Measurements from ENCODE around the gene ARFGEF3. TPM values are rescaled to one million over a fixed set of nuclear protein-coding genes. Genes with fewer than 3 reads are reported as not detected.

ARFGEF3 gene
- total and polyA plus RNA-seq, 2 donors (not counting 1 experiment from before 2014, with no cell fraction given): not detected

GRCh38 chr6:138115877-138116660 is 45.7 kb upstream of the ARFGEF3 start:
- ATAC-seq (ENCODE audit: low read depth) (peak; percentile 83), DNase-seq (peak; percentile 79)
- Histone ChIP-seq H4K20me1 (ENCODE audit: control insufficient read depth, insufficient read depth, low read length, poor library complexity, severe bottlenecking) (no peaks in the 10 kb centered on the region), H3K9ac (ENCODE audit: low read length) (no peak overlapping the region), H3K79me2 (ENCODE audit: control insufficient read depth, insufficient read depth, low read length) (no peaks in the 10 kb centered on the region), H3K4me3 (ENCODE audit: control extremely low read depth in 1 of 5, extremely low read depth in 1 of 5, insufficient read depth in 1 of 5, low read depth in 2 of 5, low read length in 4 of 5) (no peak overlapping the region), H3K36me3 (replicated peaks in 1 of 2; ENCODE audit: control extremely low read depth in 1 of 2, control insufficient read depth in 1 of 2, extremely low read depth in 1 of 2, insufficient read depth in 2 of 2, low read length in 1 of 2) (no peaks in the 10 kb centered on the region), H2AFZ (ENCODE audit: insufficient read depth, low read depth, low read length, poor library complexity, severe bottlenecking) (no peak overlapping the region), H3K4me2 (replicated peaks; ENCODE audit: low read depth, low read length, poor library complexity, severe bottlenecking) (no peak overlapping the region), H3K4me1 (ENCODE audit: control insufficient read depth in 2 of 2, insufficient read depth in 2 of 2, low read length in 2 of 2) (peaks cover 0 to 6% of the 10 kb centered on the region in 2 donors), H3K9me3 (ENCODE audit: control extremely low read depth in 1 of 3, control insufficient read depth in 2 of 3, insufficient read depth in 1 of 3, low read length in 2 of 3) (no peaks in the 10 kb centered on the region), H3K27ac (ENCODE audit: low read length in 2 of 2) (no peak overlapping the region), H3K27me3 (replicated peaks in 1 of 4; ENCODE audit: control extremely low read depth in 1 of 4, control insufficient read depth in 3 of 4, insufficient read depth in 4 of 4, low read length in 3 of 4) (peaks cover 0 to 11% (median 0%) of the 10 kb centered on the region in 4 experiments)
- peaks cover 38% of the 10 kb centered on the region for H3K27me3 Mint-ChIP-seq
- ChIA-PET POLR2A (interaction anchor here (0.7 kb wide), 1 partner anchor 473 kb away, joined by 4 read pairs; no protein-coding TSS in a partner anchor), CTCF (interaction anchor here (0.6 to 5.7 kb wide), 39 partner anchors 8 to 1181 kb away, joined by 3 to 146 read pairs (median 5); partner anchors contain the start of genes HEBP2 and PERP)
- peaks cover 2% of the 10 kb centered on the region for H3K4me1 Mint-ChIP-seq
- intact Hi-C loops (cut with micrococcal nuclease): loop anchor here (1.0 to 5.0 kb wide), 9 partner anchors 171 to 650 kb away; partner anchors contain the start of gene HEBP2
- TF ChIP-seq CTCF (IDR thresholded peaks at IDR 0.05) (peak; percentile 90), EZH2 (IDR thresholded peaks at IDR 0.05; ENCODE audit: borderline replicate concordance, insufficient read depth, low read depth, low read length, poor library complexity, severe bottlenecking) (no peak)
- H3K9me3 Mint-ChIP-seq (ENCODE audit: insufficient read depth): no peaks in the 10 kb centered on the region
- H3K4me3 Mint-ChIP-seq: no peak overlapping the region
- H3K27ac Mint-ChIP-seq: no peak overlapping the region
- 12% methylated on average over 10 of the region's 13 CpGs for WGBS (ENCODE audit: insufficient coverage)

GRCh38 chr6:138116661-138116999 is 45.1 kb upstream of the ARFGEF3 start:
- no peak for DNase-seq
- Histone ChIP-seq H3K4me2 (replicated peaks; ENCODE audit: low read depth, low read length, poor library complexity, severe bottlenecking) (no peak overlapping the region), H3K9ac (ENCODE audit: low read length) (no peak overlapping the region), H3K9me3 (ENCODE audit: control extremely low read depth in 1 of 3, control insufficient read depth in 2 of 3, insufficient read depth in 1 of 3, low read length in 2 of 3) (no peaks in the 10 kb centered on the region), H3K79me2 (ENCODE audit: control insufficient read depth, insufficient read depth, low read length) (no peaks in the 10 kb centered on the region), H3K27me3 (replicated peaks in 1 of 4; ENCODE audit: control extremely low read depth in 1 of 4, control insufficient read depth in 3 of 4, insufficient read depth in 4 of 4, low read length in 3 of 4) (peaks cover 0 to 11% (median 0%) of the 10 kb centered on the region in 4 experiments), H4K20me1 (ENCODE audit: control insufficient read depth, insufficient read depth, low read length, poor library complexity, severe bottlenecking) (no peaks in the 10 kb centered on the region), H3K27ac (ENCODE audit: low read length in 2 of 2) (no peak overlapping the region), H3K4me3 (ENCODE audit: control extremely low read depth in 1 of 5, extremely low read depth in 1 of 5, insufficient read depth in 1 of 5, low read depth in 2 of 5, low read length in 4 of 5) (no peak overlapping the region), H2AFZ (ENCODE audit: insufficient read depth, low read depth, low read length, poor library complexity, severe bottlenecking) (no peak overlapping the region), H3K4me1 (ENCODE audit: control insufficient read depth in 2 of 2, insufficient read depth in 2 of 2, low read length in 2 of 2) (peaks cover 0 to 6% of the 10 kb centered on the region in 2 donors), H3K36me3 (replicated peaks in 1 of 2; ENCODE audit: control extremely low read depth in 1 of 2, control insufficient read depth in 1 of 2, extremely low read depth in 1 of 2, insufficient read depth in 2 of 2, low read length in 1 of 2) (no peaks in the 10 kb centered on the region)
- Mint-ChIP-seq H3K27me3 (peaks cover 33% of the 10 kb centered on the region), H3K9me3 (ENCODE audit: insufficient read depth) (no peaks in the 10 kb centered on the region), H3K4me1 (peaks cover 2% of the 10 kb centered on the region), H3K27ac (no peak overlapping the region), H3K4me3 (no peak overlapping the region)
- ChIA-PET CTCF (interaction anchor here (0.7 to 5.7 kb wide), 32 partner anchors 8 to 653 kb away, joined by 3 to 146 read pairs (median 6); partner anchors contain the start of genes HEBP2 and PERP), POLR2A (no interaction called here)
- no peak for ATAC-seq (ENCODE audit: low read depth)
- intact Hi-C loops (cut with micrococcal nuclease): loop anchor here (1.0 to 5.0 kb wide), 9 partner anchors 171 to 650 kb away; partner anchors contain the start of gene HEBP2
- TF ChIP-seq CTCF (IDR thresholded peaks at IDR 0.05) (no peak), EZH2 (IDR thresholded peaks at IDR 0.05; ENCODE audit: borderline replicate concordance, insufficient read depth, low read depth, low read length, poor library complexity, severe bottlenecking) (no peak)
- 100% methylated on average over 1 of the region's 3 CpGs for WGBS (ENCODE audit: insufficient coverage)
